GM12878 (cell line): ENCODE data around the gene DPP4.

Experiments
- CTCF ChIP-seq, 3 experiments: IDR thresholded peaks in 2 of 3; conservative IDR thresholded peaks in 1 of 3; 2 replicates each; pipeline ENCODE4 v1.5.1; 2011; ENCODE audit warnings: low read depth in 3 of 3, low read length in 3 of 3, mild to moderate bottlenecking in 3 of 3, control low read depth in 2 of 3, moderate library complexity in 2 of 3, inconsistent platforms in 1 of 3, mixed read lengths in 1 of 3; ENCODE audit not compliant: control insufficient read depth in 2 of 3, insufficient read depth in 1 of 3; ENCODE audit errors: extremely low read depth in 1 of 3
- E2F8 ChIP-seq: fragments of 450-650 bp; IDR thresholded peaks from 2 replicates; pipeline ENCODE4 v1.6.1; 2018; ENCODE audit warnings: mild to moderate bottlenecking, low read depth, moderate library complexity; ENCODE audit not compliant: partially characterized antibody
- HCFC1 ChIP-seq: fragments of 150-350 bp; IDR thresholded peaks from 2 replicates; pipeline ENCODE4 v1.6.1; 2014; ENCODE audit warnings: low read length
- POLR2AphosphoS5 ChIP-seq: IDR thresholded peaks from 2 replicates; pipeline ENCODE4 v1.6.1; 2011; ENCODE audit warnings: mild to moderate bottlenecking, low read length, inconsistent platforms
- TF ChIP-seq, protein P1 (sequence below): fragments of 450-650 bp; IDR thresholded peaks from 2 replicates; pipeline ENCODE4 v1.6.1; 2017; ENCODE audit warnings: mild to moderate bottlenecking

GRCh38 chr2:162071001-162071400, 3.0 kb downstream of the DPP4 start:
- no peak for TF ChIP-seq CTCF (IDR thresholded peaks at IDR 0.05 in 2 of 3, conservative IDR thresholded peaks at IDR 0.05 in 1 of 3; ENCODE audit: control insufficient read depth in 2 of 3, extremely low read depth in 1 of 3, insufficient read depth in 1 of 3, low read depth in 3 of 3, low read length in 3 of 3)
- TF ChIP-seq, protein P1, sequence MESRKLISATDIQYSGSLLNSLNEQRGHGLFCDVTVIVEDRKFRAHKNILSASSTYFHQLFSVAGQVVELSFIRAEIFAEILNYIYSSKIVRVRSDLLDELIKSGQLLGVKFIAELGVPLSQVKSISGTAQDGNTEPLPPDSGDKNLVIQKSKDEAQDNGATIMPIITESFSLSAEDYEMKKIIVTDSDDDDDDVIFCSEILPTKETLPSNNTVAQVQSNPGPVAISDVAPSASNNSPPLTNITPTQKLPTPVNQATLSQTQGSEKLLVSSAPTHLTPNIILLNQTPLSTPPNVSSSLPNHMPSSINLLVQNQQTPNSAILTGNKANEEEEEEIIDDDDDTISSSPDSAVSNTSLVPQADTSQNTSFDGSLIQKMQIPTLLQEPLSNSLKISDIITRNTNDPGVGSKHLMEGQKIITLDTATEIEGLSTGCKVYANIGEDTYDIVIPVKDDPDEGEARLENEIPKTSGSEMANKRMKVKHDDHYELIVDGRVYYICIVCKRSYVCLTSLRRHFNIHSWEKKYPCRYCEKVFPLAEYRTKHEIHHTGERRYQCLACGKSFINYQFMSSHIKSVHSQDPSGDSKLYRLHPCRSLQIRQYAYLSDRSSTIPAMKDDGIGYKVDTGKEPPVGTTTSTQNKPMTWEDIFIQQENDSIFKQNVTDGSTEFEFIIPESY, result no peak
- no peak for TF ChIP-seq POLR2AphosphoS5
- no peak for TF ChIP-seq HCFC1
- no peak for TF ChIP-seq E2F8
